HG03442 (cell line): Measurements from ENCODE around the gene P4HTM.

Experiments used
- ATAC-seq: cut with Tn5 transposase; IDR thresholded peaks from one replicate; pipeline ENCODE4 v1.9.1; 2021; ENCODE audit warnings: mild to moderate bottlenecking, moderate library complexity; ENCODE audit not compliant: unreplicated experiment

P4HTM gene

GRCh38 chr3:48983096-48983495 is 6.9 kb upstream of the P4HTM start:
- no peak for ATAC-seq

- no peak for ATAC-seq
Measured at GRCh38 chr3:48984663-48985062, 5.4 kb upstream of the P4HTM start.

- no peak for ATAC-seq
Measured at GRCh38 chr3:48985831-48986376, 4.1 kb upstream of the P4HTM start.

DNA sequence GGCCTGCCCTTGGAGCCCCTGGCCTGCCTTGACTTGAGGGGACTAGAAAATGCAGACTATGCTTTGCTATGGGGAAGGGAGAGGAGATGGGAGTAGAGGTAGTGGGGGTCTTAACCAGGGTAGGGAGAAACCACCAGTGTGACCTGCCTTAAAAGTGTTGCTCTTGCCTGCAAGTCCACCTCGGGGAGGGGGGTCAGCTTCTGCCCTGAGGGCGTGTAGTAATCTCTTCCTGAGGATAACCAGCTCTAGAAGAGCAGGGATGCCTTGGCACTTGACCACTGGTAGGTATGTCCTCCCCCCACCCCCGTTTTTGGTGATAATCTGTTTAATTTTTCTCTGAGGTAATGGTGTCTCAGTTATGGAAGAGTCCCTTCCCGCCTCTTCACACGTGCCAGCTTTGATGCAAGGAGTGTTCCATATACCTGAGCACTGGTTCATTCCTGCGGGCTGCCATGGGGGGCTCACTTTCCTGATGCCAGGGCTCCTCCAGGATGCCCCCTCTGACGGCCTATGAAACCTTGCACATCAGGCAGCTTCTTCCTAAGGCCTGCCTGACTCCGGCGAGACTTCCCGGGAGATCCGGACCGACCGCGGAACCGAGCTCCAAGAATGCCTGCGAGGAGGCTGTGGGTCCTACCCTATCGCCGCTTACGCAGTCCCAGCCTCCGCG is 780 bp upstream of the P4HTM start:
- no peak for ATAC-seq

- ATAC-seq: peak; percentile 11
Measured at GRCh38 chr3:48990636-48991469, 812 bp downstream of the P4HTM start.

GRCh38 chr3:48991851-48992545 is 2.0 kb downstream of the P4HTM start:
- no peak for ATAC-seq

DNA sequence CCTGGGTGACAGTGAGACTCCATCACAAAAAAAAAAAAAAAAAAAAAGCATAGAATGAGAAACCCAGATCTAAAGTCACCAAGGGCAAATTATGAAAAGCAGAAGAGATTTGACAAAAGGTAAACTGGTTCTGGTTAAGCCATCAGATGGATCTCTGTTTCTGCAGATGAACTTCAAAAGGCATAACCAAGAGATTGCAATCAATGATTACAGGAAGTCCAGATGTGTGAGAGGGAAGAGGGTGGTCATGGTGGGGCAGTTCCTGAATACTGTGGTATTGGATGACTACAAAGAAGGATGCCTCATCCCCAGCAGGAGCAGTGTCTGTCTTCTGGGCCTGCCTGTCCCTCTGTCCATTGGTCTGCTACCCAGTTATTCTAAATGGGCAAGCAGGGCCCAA is 3.8 kb downstream of the P4HTM start:
- ATAC-seq: no peak

DNA sequence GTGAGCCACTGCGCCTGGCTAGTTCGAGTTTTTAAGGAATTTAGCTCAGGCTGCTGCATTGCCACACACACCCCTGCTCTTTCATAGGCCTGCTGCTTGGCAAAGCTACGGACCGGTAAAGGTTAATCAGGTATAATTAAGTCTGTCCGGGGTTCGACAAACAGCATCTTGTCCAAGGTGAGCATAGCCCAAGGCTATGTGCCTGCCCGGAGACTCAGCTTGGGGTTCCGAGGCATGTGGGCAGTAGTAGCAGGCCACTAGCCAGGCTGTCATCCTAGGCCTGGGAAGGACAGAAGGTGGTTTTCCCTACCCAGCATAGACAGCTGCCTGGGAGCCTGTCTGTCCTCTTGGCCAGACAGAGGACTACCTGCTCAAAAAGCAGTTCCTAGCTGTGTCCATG is 6.6 kb downstream of the P4HTM start:
- no peak for ATAC-seq

GRCh38 chr3:48997102-48997635 is 7.1 kb downstream of the P4HTM start:
- ATAC-seq: no peak

DNA sequence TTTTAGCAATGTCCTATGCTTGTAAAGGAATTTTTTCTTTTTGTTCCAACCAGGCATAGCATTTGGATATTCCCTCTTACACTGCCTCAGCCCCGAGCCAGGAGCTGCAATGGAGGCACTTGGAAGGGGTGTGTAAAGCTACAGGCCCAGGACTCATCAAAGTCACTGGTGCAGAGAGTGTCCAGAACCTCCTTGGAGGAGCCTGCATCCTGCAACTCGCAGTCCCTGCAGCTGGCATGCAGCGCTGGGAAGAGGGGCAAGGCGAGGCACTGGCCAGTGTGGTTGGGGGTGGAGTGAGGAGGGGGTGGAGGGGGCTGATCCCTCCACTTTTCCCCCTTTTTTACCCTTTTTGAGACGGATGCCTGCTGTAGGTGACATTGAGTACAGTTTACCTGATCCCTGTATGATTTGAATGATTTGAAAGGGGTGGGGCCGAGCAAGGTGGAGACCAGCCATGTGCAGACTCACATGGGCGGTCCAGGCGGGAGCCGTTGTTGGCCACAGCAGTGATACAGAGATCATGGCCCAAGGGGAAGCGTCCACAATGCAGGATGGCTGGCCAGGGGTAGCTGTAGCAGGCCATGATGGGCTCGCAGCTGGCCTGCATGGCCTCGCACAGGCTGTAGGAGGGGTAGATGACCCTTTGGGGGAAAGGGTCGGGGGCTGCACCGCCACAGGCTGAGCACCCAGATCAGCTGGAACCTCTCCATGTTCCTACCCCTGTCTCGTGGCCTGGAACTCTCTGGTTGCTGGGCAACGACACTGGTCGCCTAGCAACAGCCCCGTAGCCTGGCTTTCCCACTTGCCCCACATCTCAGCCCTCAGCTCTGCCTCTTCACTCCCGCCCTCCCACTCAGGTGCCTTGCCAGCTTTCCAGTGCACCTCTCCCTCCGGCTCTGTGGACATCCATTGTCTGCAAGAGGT is 7.9 kb downstream of the P4HTM start:
- no peak for ATAC-seq

DNA sequence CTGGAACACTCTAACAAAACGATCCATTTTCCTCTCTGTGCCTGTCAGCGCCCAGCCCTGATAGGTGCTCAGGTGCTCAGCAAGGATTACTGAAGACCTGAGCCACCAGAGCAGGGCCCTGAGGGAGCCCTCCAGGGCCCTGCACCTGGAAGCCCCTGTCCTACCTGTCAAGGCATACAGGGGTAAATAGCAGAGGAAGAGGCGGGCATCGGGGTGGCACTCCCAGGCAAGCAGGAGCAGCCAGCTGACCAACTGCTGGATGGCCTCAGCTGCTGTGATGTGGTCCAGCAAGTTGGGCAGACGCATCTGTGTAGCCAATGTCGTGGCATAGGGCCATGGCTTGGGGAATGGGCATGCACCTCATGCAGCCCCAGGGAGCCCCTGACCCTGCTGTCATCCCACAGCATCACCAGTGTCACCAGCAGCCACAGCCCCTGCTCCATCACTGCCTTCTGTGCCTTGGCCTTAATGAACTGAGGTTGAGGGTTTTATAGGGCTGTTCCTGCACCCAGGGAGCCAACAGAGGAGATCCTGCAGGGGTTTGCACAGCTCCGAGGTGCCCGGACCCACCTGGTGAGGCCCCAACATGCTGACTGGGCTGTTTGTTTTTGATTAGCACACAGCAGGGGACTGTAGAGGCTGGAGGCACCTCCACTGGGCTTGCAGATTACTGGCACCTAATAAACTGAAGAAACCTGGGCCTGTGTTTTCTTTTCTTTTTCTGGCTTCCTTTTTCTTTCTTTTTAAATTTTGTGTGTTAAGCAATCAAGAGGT is 9.2 kb downstream of the P4HTM start:
- no peak for ATAC-seq

DNA sequence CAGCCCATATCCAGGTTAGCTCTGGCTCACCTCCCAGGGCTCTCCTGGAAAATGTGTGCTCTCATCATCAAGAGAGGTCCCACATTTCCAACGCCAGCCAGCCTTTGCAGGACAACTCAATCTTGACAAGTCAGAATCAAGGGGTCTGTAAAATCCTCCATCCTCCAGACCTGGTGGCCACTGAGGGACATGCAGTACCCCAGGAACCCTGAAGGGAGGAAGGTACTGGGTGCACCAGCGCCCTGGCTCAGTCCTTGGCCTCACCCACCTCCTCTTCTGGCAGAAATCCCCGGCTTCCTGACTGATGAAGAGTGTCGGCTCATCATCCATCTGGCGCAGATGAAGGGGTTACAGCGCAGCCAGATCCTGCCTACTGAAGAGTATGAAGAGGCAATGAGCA is 11.1 kb downstream of the P4HTM start:
- no peak for ATAC-seq

- no peak for ATAC-seq
Measured at GRCh38 chr3:49004352-49005302, 14.6 kb downstream of the P4HTM start.

- ATAC-seq: no peak
Measured at GRCh38 chr3:49005303-49005680, 15.3 kb downstream of the P4HTM start.

GRCh38 chr3:49005998-49006397 is 16.0 kb downstream of the P4HTM start:
- no peak for ATAC-seq

GRCh38 chr3:49006408-49007067 is 16.5 kb downstream of the P4HTM start:
- ATAC-seq: no peak

DNA sequence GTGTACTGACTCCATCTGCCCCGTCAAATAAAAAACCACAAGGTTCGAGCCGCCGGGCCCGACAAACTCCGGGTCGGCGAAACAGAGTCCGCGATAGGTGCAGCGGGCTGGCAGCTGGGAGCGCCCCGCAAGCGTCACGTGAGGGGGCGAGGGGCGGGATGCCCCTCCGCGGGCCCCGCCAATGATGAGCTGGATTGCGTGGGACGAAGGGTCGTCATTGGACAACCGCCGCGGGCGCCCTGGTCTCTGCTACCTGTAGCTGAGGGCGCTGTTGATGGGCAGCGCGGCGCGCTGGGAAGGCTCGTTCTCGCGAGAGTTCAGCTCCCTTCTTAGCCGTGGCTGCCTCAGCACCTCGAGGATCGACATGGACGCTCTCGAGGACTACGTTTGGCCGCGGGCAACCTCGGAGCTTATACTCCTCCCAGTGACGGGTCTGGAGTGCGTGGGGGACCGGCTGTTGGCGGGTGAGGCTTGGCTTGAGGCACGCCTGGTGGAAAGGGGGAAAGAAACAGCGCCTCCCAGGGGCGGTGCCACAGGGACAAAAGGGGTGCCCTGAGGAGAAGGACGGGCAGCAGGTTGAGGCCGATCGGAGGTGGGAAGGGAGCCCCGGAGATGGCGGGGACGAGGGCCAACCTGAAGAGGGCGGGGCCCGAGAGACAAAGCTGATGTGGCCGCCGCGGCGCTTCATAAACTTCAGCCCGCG is 17.2 kb downstream of the P4HTM start, which contains the start of gene WDR6:
Gene WDR6, plus strand, starts transcription at position 324 of the 703 bp plus-strand sequence. Its CDS starts 41 bp downstream, at position 365.
- ATAC-seq: peak; percentile 79
